NCI-H460 (cell line): Measurements from ENCODE around the gene GGT7. TPM values are rescaled to one million over a fixed set of nuclear protein-coding genes. Genes with fewer than 3 reads are reported as not detected.
A peak's percentile ranks its signal among the peaks of the same experiment; 100 is the strongest.
"Not testable (repeated sequence)": the region's sequence is repeated elsewhere in the genome, so short reads cannot be mapped to it uniquely, and the experiment has no call there.

ENCODE experiments used
- DNase-seq: peaks from one replicate; pipeline ENCODE4 v3.0.0-alpha.2; 2016; ENCODE audit warnings: low read depth; ENCODE audit errors: extremely low read depth
- total RNA-seq: library from RNA; depleted of rRNA; stranded (reverse); fragments of >200 nt; shearing (Covaris generic); gene quantifications from 2 replicates; pipeline ENCODE4 v1.2.3, GENCODE V29; 2014

Gene GGT7
- total RNA-seq, 1 experiment from 2014 or later: 3.9 TPM

GRCh38 chr20:34849778-34850177 lies 22.9 kb downstream of the GGT7 start:
- no peak for DNase-seq

DNA sequence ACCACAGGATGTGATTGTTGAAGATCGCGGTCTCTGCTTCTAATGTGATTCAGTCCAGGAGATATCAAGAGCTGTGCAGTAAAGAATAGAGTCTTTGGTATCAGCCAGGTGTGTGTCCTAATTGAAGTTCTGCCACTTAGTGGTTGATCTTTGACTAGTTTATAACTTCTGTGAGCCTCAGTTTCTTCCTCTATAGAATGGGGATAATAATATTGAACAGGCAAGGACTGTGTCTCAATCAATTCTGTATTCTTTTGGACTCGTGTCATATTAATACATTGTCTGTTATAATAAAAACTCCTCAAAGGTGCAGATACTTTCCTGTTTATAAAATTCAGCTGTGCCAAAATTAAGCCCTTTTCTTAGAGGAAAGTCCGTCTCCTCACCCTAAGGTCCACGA lies 24.1 kb downstream of the GGT7 start:
- no peak for DNase-seq

DNA sequence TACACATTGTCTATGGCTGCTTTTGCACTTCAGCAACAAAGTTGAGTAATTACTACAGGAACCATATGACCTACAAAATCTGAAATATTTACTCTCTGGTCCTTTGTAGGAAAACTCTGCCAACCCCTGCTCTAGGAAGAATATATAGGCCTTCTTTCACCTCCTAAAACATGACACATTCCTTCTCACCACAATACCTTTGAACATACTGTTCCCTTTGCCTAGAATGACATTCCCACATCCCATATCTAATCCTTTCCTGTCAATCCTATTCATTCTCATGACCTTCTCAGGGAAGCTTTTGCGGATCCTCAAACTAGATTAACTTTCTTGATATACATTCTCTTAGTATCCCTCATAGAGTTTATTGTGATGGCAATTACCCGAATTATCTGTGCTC lies 29.2 kb downstream of the GGT7 start:
- DNase-seq: no peak

- DNase-seq: no peak
These were observed 30.5 kb downstream of the GGT7 start for GRCh38 chr20:34842143-34842542.

GRCh38 chr20:34834459-34834893 lies 38.2 kb downstream of the GGT7 start:
- peak; percentile 40 for DNase-seq

GRCh38 chr20:34831936-34832335 lies 40.7 kb downstream of the GGT7 start:
- no peak for DNase-seq

GRCh38 chr20:34829191-34829590 lies 43.5 kb downstream of the GGT7 start:
- DNase-seq: no peak

- DNase-seq: peak; percentile 78
These were observed 46.9 kb downstream of the GGT7 start, which contains the start of gene NCOA6 for GRCh38 chr20:34825530-34826362. Gene NCOA6, minus strand, starts transcription at chr20:34825651. Its CDS starts 43,296 bp downstream, at chr20:34782355.

DNA sequence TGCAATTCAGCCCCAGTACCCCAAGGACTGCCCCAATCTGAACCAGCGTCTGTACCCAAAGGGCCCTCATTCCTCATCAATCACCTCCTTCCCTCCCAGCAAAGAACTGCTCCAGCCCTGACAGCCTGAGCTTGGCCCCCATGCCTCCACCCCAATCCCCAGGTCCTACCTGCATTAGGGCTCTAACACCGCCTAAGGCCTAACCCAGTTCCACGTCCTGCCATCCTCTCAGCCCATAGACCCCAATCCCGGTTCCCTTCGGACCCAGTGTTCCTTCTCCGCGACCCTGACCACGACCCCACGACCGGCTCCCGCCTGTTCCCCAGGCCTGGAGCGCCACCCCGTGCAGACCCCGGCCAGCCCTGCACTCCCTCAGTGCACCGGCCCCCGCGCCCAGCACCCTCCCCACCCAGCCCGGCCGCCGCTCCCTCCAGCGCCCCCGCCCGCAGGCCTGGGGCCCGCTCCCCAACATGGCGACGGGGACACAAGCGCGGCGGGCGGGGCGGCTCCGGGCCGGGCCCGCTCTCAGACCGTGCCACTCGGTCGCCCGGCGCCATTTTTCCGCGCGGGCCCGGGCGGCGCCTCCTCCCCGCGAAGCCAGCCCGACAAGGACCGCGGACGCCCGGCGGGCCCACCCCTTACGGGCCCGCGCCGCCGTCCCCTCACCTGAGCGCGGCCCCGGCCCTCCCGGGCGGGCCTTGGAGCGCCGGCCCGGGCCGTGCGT lies 47.7 kb downstream of the GGT7 start:
- peak; percentile 30 for DNase-seq

DNA sequence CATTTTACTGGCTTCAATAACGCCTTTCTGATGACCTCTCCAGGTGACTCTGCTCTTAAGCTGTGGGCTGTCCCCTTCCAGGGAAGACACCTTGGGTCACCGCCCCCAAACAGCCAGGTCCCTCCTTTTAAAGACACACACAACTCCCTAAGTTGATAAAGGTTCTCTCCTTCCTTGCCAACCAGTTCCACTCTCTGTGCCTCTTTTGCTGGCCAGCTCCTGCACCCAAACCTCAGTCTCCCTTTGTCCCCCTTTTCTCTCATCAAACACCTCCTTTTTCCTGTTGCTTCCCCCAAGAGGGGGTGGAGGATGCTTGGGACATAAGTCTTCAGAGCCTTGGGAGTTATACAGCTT lies 48.2 kb downstream of the GGT7 start:
- DNase-seq: peak; percentile 60

DNA sequence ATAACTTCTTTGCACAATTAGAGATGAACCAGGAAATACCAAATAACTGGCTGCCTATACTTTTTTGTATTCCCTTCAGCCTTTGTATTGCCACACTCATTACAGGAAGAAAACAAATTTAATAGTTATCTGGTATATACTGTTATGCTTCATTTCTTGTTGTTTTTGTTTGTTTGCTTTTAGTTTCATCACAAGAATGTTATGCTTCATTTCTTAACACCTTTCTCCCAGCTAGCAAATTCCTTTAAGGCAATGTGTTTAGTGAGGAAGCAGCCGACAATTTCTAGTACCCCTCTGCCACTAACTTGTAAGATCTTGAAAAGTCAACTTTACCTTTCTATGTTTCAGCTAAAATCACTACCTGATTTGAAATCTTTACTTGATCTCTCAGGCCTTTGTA lies 48.6 kb downstream of the GGT7 start:
- no peak for DNase-seq

GRCh38 chr20:34820805-34821578 lies 51.7 kb downstream of the GGT7 start:
- DNase-seq: no peak

GRCh38 chr20:34817801-34818200 lies 54.9 kb downstream of the GGT7 start:
- no peak for DNase-seq

GRCh38 chr20:34817072-34817471 lies 55.6 kb downstream of the GGT7 start:
- no peak for DNase-seq

- no peak for DNase-seq
These were observed 57.0 kb downstream of the GGT7 start for GRCh38 chr20:34815636-34816035.

- DNase-seq: no peak
These were observed 64.1 kb downstream of the GGT7 start for GRCh38 chr20:34808583-34808982.

DNA sequence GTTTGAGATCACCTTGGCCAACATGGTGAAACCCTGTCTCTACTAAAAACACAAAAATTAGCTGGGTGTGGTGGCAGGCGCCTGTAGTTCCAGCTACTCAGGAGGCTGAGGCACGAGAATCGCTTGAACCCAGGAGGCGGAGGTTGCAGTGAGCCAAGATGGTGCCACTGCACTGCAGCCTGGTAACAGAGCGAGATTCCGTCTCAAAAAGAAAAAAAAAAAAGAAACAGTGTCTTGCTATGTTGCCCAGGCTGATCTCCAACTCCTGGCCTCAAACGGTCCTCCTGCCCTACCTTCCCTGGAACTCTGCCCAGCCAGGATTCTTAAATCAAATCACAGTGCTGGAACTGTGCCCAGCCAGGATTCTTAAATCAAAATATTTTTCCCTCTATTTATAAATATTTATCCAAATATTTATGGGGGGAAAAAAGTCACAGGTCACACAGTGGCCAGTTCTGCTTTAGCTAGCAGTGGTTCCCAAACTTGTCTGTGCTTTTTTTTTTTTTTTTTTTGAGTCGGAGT lies 64.7 kb downstream of the GGT7 start:
- not testable (repeated sequence) for DNase-seq

- DNase-seq: no peak
These were observed 66.4 kb downstream of the GGT7 start for GRCh38 chr20:34806255-34806654.

DNA sequence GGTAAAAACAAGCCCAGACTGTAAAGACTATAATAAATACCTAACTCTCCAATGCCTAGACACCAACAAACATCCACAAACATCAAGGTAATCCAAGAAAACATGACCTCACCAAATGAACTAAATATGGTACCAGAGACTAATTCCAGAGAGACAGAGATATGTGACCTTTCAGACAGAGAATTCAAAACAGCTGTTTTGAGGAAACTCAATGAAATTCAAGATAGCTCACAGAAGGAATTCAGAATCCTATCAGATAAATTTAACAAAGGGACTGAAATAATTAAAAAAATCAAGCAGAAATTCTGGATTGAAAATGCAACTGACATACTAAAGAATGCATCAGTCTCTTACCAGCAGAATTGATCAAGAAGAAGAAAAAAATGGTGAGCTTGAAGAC lies 73.8 kb downstream of the GGT7 start:
- no peak for DNase-seq

- DNase-seq: no peak
These were observed 74.3 kb downstream of the GGT7 start for GRCh38 chr20:34798328-34798727.
